ENCODE measurements around the gene FAM177B.

Gene FAM177B

DNA sequence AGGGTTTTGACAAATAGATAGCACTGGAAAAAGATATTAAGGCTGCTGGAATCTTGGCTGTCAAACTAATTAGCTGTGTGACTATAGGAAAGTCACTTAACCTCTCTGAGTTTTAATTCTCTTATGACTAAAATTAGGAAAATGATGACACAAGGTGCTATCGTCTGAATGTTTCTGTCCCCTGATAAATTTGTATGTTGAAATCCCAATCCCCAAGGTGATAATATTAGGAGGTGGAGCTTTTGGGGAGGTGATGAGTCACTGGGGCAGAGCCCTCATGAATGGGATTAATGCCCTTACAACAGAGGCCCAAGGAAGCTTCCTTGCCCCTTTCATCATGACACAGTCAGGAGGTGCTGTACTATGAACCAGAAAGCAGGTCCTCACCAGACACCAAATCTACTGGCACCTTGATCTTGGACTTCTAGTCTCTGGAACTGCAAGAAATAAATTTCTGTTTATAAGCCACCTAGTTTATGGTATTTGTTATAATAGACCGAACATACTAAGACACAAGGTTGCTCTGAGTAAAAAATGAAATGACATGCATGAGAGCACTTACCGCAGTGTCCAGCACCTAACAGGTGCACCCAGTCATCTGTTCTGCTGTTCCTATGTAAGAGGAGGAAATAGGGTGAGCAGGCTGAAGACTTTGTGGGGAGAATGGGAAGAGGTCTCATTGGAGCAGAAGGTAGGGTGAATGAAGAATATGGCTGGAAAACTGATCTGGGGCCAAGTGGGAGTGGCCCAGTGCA, 51.6 kb downstream of the FAM177B start:
- DNase-seq, result no peak

DNA sequence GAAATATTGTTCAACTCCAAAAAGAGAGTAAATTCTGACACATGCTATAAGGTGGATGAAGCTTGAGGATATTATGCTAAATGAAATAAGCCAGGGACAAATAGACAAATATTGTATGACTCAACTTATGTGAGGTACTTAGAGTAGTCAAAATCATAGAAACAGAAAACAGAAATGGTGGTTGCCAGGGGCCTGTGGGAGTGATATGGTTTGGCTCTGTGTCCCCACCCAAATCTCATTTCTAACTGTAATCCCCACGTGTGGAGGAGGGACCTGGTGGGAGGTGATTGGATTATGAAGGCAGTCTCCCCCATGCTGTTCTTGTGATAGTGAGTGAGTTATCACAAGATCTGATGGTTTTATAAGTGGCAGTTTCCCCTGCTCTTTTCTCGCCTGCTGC, 53.1 kb downstream of the FAM177B start:
- DNase-seq, result no peak

DNA sequence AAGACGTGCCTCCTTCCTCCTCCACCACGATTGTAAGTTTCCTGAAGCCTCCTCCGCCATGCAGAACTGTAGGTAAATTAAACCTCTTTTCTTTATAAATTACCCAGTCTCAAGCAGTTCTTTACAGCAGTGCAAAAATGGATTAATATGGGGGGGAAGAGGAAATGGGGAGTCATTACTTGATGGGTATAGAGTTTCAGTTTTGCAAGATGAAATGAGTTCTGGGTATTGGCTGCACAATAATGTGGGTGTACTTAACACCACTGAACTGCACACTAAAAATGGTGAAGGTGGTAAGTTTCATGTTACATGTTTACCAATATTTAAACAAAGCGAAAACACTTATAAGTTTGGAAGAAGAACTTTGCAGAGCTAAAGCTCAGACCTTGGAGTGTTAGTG, 53.5 kb downstream of the FAM177B start:
- no peak for DNase-seq

DNA sequence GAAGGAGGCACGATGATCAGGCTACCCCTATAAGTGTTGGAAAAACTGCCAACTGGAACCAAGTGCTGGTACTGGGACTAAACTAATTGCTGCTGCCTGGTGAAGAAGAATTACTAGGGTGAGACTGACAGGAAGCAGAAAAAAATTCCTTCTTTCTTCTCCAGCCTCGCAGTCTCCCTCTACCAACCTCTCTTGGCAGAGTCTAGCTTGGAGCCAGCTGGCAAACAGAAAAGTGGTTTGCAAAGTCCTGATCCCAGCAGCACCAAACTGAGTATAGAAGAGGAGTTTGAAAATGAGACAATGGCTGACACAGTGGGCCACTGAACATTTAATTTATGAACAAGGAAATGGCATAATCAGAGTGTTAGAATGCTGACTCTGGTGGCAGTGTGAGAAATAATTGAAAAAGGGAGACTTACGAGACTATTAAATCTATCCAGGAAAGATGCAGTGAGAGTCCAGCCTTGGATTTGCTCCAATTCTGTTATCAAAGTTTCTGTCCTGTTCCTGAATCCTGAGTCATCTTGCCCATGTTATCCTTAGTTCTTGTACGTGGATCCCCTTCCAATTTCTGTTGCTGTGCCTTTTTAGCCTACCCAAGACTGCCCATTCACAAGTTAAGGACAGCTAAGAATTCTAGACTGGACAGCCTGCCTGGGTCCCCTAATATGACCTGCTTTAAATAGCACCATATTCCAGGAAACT, 54.2 kb downstream of the FAM177B start:
- DNase-seq, result no peak

DNA sequence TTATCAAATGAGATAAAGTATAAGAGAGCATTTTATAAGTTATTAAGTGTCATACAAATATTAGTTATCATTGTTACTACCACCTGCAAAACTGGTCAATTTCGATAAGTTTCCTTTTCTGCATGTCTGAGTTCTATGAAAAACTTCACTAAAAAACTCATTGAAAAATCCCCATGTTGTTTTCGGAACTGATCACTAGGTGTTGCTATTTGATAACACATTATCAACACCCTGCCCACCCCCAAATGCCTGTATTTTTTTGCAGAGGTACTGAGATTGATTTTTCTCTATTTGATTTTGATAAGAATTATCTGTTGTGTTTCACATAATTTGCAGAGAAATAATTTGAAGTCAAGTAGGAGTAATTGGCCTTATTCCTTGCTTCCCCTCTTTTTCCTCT, 55.7 kb downstream of the FAM177B start:
- DNase-seq, result no peak

DNA sequence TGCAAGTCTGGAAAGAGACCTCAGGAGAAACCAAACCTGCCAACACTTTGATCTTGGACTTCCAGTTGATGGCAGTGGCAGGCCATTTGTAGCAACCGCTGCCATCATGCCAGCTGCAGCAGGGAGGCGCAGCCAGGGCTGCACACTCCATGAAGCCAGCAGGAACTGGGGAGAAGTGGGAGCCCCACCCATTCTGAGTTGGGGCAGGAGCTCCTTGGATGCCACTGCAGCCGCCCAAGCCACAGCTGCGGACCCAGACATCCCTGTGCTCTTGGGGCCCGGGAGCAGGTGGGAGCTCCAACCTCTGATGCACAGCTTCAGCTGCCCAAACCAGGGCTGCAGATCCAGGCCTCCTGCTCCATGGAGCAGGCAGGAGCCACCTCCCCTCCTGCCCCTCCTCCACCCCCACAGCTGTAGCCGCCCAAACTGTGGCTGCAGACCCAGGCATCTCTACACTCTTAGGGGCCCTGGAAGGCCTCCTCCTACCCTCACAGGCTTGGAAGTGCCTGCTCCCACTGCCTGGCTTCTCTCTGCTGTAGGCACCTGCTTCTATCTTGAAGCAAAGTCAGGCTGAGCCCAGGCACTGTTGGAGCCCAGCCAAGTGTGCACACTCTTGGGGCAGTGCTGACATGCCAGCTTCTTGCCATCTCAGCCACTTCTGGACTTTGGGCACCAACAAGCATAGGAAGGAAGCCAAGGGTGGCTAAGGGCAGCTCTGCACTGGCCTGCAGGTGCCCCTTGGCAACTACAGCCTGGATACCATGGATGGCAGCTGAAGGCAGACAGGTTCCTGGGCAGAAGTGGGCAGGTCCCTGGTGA, 57.9 kb downstream of the FAM177B start:
- DNase-seq, result no peak

DNA sequence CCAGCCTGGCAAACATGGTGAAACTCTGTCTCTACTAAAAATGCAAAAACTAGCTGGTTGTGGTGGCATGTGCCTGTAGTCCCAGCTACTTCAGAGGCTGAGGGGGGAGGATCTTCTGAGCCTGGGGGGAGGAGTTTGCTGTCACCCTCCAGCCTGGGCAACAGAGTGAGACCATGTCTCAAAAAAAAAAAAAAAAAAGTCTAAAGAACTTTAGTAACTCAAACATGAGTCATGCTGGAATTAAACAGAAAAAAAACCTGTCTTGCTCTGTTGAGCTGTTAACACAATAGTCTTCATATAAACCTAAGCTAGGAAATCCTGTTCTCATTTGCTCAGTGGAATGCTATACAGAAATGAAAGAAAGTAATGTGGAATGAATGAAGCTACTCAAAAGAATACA, 61.1 kb downstream of the FAM177B start:
- DNase-seq, result no peak

DNA sequence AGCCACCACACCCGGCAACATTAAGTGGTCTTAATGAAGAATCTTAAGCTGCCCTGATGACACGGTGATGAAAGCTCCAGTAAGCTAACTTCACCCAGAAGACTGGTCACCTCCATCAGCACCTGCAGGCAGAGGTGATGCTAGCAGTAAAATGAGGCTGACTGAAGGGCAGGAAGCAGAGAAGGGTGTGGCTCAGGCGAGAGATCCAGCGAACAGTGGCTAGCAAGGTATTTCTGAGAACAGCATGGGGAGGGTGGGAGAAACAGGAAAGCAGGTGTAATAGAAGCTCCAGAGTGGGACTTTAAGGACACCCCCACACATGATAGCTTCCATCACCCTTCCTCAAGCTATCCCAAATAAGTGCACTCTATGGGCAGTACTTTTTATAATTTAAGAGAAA, 62.0 kb downstream of the FAM177B start:
- DNase-seq, result no peak

Measured in GF-D8 (cell line).